ENCODE data around the gene PHACTR4. TPM values are rescaled to one million over a fixed set of nuclear protein-coding genes. Genes with fewer than 3 reads are reported as not detected.

Gene PHACTR4
- total and polyA plus RNA-seq, 2 experiments from 2014 or later, result 35.4 to 47.1 TPM

DNA sequence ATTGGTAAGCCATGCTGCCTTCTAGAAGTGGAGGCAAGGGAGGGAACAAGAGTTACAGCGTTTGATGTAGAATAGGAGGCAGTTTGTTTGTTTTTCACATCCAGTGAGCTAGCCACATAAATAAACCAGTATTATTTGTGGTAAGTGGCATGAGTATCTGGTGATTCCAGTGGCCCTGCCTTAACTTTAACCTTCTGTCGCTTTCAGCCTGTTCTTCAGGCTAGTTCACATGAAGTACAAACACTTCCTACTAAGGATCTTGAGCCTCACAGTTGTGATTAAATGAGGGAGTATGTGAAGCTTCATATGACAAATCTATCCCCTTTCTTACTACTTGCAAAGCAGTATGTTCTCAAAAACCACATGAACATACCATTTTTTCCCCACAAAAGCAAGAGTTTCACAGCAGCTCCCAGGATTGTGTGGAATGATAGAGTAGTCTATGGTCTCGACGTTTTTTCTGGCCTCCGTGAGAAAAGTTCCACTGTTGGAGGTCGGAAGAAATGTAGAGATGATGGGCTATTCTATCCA lies 59.5 kb downstream of the PHACTR4 start:
- TF ChIP-seq EZH2phosphoT487 (IDR thresholded peaks at IDR 0.05; ENCODE audit: unreplicated experiment), result no peak
- 0 out of 2 replicates have a peak overlapping the region, but pooled peaks have one; percentile 20 for H3K27ac ChIP-seq (ENCODE audit: low read depth)
- ATAC-seq, result no peak
- no peak overlapping the region for H3K27ac Mint-ChIP-seq
- no peaks in the 10 kb centered on the region for H3K36me3 ChIP-seq (ENCODE audit: insufficient read depth)
- no peaks in the 10 kb centered on the region for H3K4me1 Mint-ChIP-seq
- H3K4me3 ChIP-seq, result no peak overlapping the region
- no peaks in the 10 kb centered on the region for H3K4me1 ChIP-seq (ENCODE audit: insufficient read depth)
- no peaks in the 10 kb centered on the region for H3K9me2 ChIP-seq (ENCODE audit: insufficient read depth)
- H3K27me3 ChIP-seq (ENCODE audit: insufficient read depth), result no peaks in the 10 kb centered on the region
- H2AFZ ChIP-seq, result no peak overlapping the region
- no peaks in the 10 kb centered on the region for H4K20me1 ChIP-seq (replicated peaks; ENCODE audit: insufficient read depth)
- no peaks in the 10 kb centered on the region for H3K9me3 Mint-ChIP-seq
- H3K4me3 Mint-ChIP-seq, result no peak overlapping the region
- H3K36me3 Mint-ChIP-seq (ENCODE audit: low read depth), result peaks cover 7% of the 10 kb centered on the region; the same call in 1 of the 3 replicates
- no peak for DNase-seq (ENCODE audit: low spot score)
- H3K27me3 Mint-ChIP-seq (ENCODE audit: insufficient read depth, low read depth, poor library complexity), result peaks cover 2% of the 10 kb centered on the region
- H3F3A ChIP-seq (replicated peaks; ENCODE audit: low read depth), result no peaks in the 10 kb centered on the region
- H3K4me2 ChIP-seq, result no peak overlapping the region
- H3K79me2 ChIP-seq (replicated peaks; ENCODE audit: insufficient read depth), result peaks cover 15% of the 10 kb centered on the region; the same call in 1 of the 2 replicates

DNA sequence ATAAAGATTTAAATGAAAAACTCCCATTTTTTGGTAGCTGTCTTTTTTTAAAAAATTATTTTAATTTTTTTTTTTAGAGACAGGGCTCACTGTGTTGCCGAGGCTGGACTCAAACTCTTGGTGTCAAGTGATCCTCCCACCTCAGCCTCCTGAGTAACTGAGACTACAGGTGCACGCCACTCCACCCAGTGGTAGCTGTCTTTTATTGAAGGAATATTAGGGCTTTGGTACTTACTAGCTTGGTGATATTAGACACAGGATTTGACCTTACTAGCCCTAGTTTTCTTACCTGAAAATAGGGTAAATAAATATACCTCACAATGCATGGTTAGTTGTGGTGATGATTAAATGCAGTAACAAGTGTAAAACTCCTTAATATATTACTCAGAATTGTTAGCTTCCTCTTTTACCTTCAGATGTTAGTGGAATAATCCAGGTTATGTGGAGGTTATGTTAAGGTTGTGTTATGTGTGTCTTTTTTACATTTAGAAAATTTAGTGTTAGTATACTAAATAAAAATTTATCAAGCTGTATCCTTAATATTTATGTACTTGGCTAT lies 66.8 kb downstream of the PHACTR4 start:
- no peaks in the 10 kb centered on the region; the same call in 1 of the 2 replicates for H4K20me1 ChIP-seq (replicated peaks; ENCODE audit: insufficient read depth)
- H3K79me2 ChIP-seq (replicated peaks; ENCODE audit: insufficient read depth), result peaks cover 32% of the 10 kb centered on the region
- H3K27me3 Mint-ChIP-seq (ENCODE audit: insufficient read depth, low read depth, poor library complexity), result no peaks in the 10 kb centered on the region
- no peak overlapping the region for H2AFZ ChIP-seq
- H3K27me3 ChIP-seq (ENCODE audit: insufficient read depth), result no peaks in the 10 kb centered on the region
- no peak overlapping the region for H3K27ac Mint-ChIP-seq
- no peak overlapping the region for H3K27ac ChIP-seq (ENCODE audit: low read depth)
- ATAC-seq (no peak), DNase-seq (ENCODE audit: low spot score) (no peak)
- H3F3A ChIP-seq (replicated peaks; ENCODE audit: low read depth), result no peaks in the 10 kb centered on the region
- no peak overlapping the region for H3K4me2 ChIP-seq
- peaks cover 7% of the 10 kb centered on the region; the same call in 2 of the 3 replicates for H3K36me3 Mint-ChIP-seq (ENCODE audit: low read depth)
- no peaks in the 10 kb centered on the region for H3K9me3 Mint-ChIP-seq
- peaks cover 10% of the 10 kb centered on the region; the same call in 1 of the 2 replicates for H3K4me1 ChIP-seq (ENCODE audit: insufficient read depth)
- no peaks in the 10 kb centered on the region for H3K9me2 ChIP-seq (ENCODE audit: insufficient read depth)
- H3K36me3 ChIP-seq (ENCODE audit: insufficient read depth), result no peaks in the 10 kb centered on the region
- no peak overlapping the region for H3K4me3 Mint-ChIP-seq
- TF ChIP-seq CREB1 (CRISPR knock-in tag; IDR thresholded peaks at IDR 0.05; ENCODE audit: low read depth), result no peak
- TF ChIP-seq, protein P1, sequence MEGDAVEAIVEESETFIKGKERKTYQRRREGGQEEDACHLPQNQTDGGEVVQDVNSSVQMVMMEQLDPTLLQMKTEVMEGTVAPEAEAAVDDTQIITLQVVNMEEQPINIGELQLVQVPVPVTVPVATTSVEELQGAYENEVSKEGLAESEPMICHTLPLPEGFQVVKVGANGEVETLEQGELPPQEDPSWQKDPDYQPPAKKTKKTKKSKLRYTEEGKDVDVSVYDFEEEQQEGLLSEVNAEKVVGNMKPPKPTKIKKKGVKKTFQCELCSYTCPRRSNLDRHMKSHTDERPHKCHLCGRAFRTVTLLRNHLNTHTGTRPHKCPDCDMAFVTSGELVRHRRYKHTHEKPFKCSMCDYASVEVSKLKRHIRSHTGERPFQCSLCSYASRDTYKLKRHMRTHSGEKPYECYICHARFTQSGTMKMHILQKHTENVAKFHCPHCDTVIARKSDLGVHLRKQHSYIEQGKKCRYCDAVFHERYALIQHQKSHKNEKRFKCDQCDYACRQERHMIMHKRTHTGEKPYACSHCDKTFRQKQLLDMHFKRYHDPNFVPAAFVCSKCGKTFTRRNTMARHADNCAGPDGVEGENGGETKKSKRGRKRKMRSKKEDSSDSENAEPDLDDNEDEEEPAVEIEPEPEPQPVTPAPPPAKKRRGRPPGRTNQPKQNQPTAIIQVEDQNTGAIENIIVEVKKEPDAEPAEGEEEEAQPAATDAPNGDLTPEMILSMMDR (conservative IDR thresholded peaks at IDR 0.05; ENCODE audit: low read depth in 2 of 2), result peak in 1 of 2 experiments; percentile 35; a peak in 3 of 4 replicates
- TF ChIP-seq, protein P2, sequence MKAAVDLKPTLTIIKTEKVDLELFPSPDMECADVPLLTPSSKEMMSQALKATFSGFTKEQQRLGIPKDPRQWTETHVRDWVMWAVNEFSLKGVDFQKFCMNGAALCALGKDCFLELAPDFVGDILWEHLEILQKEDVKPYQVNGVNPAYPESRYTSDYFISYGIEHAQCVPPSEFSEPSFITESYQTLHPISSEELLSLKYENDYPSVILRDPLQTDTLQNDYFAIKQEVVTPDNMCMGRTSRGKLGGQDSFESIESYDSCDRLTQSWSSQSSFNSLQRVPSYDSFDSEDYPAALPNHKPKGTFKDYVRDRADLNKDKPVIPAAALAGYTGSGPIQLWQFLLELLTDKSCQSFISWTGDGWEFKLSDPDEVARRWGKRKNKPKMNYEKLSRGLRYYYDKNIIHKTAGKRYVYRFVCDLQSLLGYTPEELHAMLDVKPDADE (IDR thresholded peaks at IDR 0.05), result no peak
- no peak overlapping the region for H3K4me3 ChIP-seq
- peaks cover 13% of the 10 kb centered on the region; the same call in 2 of the 3 replicates for H3K4me1 Mint-ChIP-seq

Measured in GM23338 (cell line).